ENCODE data around the gene PIM1. TPM values are rescaled to one million over a fixed set of nuclear protein-coding genes. Genes with fewer than 3 reads are reported as not detected.
"Not testable (repeated sequence)": the region's sequence is repeated elsewhere in the genome, so short reads cannot be mapped to it uniquely, and the experiment has no call there.

The PIM1 gene
- polyA plus RNA-seq, 1 experiment = 35.3 TPM

- Histone ChIP-seq H3K4me3 (ENCODE audit: low read depth, low read length) (no peak overlapping the region), H3K27ac (ENCODE audit: low read depth, low read length) (no peak overlapping the region), H3K27me3 (ENCODE audit: control insufficient read depth, insufficient read depth, low read length) (no peaks in the 10 kb centered on the region), H3K9me3 (ENCODE audit: control insufficient read depth, insufficient read depth, low read length) (no peaks in the 10 kb centered on the region)
- POLR2A ChIA-PET = interaction anchor here (0.6 to 0.7 kb wide), 2 partner anchors 10 to 29 kb away, joined by 4 to 5 read pairs; no protein-coding TSS in a partner anchor
- no peak for DNase-seq (ENCODE audit: low read depth, low spot score)
- CTCF ChIA-PET = interaction anchor here (2.5 to 3.5 kb wide), 2 partner anchors 148 to 159 kb away, joined by 6 to 23 read pairs; no protein-coding TSS in a partner anchor
- no peak for TF ChIP-seq CTCF (IDR thresholded peaks at IDR 0.05; ENCODE audit: low read depth, low read length)
Measured at GRCh38 chr6:37177077-37177934, 7.4 kb downstream of the PIM1 start.

GRCh38 chr6:37177935-37178517 lies 8.1 kb downstream of the PIM1 start:
- no peaks in the 10 kb centered on the region for H3K9me3 ChIP-seq (ENCODE audit: control insufficient read depth, insufficient read depth, low read length)
- no peak for TF ChIP-seq CTCF (IDR thresholded peaks at IDR 0.05; ENCODE audit: low read depth, low read length)
- no peak overlapping the region for H3K4me3 ChIP-seq (ENCODE audit: low read depth, low read length)
- POLR2A ChIA-PET = interaction anchor here (0.6 kb wide), 1 partner anchor 30 kb away, joined by 5 read pairs; no protein-coding TSS in a partner anchor
- no peak for DNase-seq (ENCODE audit: low read depth, low spot score)
- CTCF ChIA-PET = interaction anchor here (2.5 to 3.5 kb wide), 2 partner anchors 148 to 159 kb away, joined by 6 to 23 read pairs; no protein-coding TSS in a partner anchor
- H3K27ac ChIP-seq (ENCODE audit: low read depth, low read length) = no peak overlapping the region
- H3K27me3 ChIP-seq (ENCODE audit: control insufficient read depth, insufficient read depth, low read length) = no peaks in the 10 kb centered on the region

GRCh38 chr6:37180075-37180474 lies 10.1 kb downstream of the PIM1 start:
- H3K27ac ChIP-seq (ENCODE audit: low read depth, low read length) = no peak overlapping the region
- no peaks in the 10 kb centered on the region for H3K27me3 ChIP-seq (ENCODE audit: control insufficient read depth, insufficient read depth, low read length)
- no peak overlapping the region for H3K4me3 ChIP-seq (ENCODE audit: low read depth, low read length)
- no peaks in the 10 kb centered on the region; the same call in 1 of the 2 replicates for H3K9me3 ChIP-seq (ENCODE audit: control insufficient read depth, insufficient read depth, low read length)
- TF ChIP-seq CTCF (IDR thresholded peaks at IDR 0.05; ENCODE audit: low read depth, low read length) = no peak
- no peak for DNase-seq (ENCODE audit: low read depth, low spot score)
- CTCF ChIA-PET = no interaction called here
- POLR2A ChIA-PET = no interaction called here

GRCh38 chr6:37180610-37181009 lies 10.7 kb downstream of the PIM1 start:
- POLR2A ChIA-PET; H3K27ac ChIP-seq (ENCODE audit: low read depth, low read length); CTCF ChIA-PET; H3K27me3 ChIP-seq (ENCODE audit: control insufficient read depth, insufficient read depth, low read length); DNase-seq (ENCODE audit: low read depth, low spot score); H3K4me3 ChIP-seq (ENCODE audit: low read depth, low read length); H3K9me3 ChIP-seq (ENCODE audit: control insufficient read depth, insufficient read depth, low read length): not testable (repeated sequence)

- no peak overlapping the region for H3K27ac ChIP-seq (ENCODE audit: low read depth, low read length)
- H3K9me3 ChIP-seq (ENCODE audit: control insufficient read depth, insufficient read depth, low read length) = no peaks in the 10 kb centered on the region; the same call in 1 of the 2 replicates
- H3K27me3 ChIP-seq (ENCODE audit: control insufficient read depth, insufficient read depth, low read length) = no peaks in the 10 kb centered on the region
- TF ChIP-seq CTCF (IDR thresholded peaks at IDR 0.05; ENCODE audit: low read depth, low read length) = no peak
- ChIA-PET CTCF (interaction anchor here (0.7 to 2.0 kb wide), 2 partner anchors 118 to 165 kb away, joined by 3 to 10 read pairs; no protein-coding TSS in a partner anchor), POLR2A (no interaction called here)
- no peak overlapping the region for H3K4me3 ChIP-seq (ENCODE audit: low read depth, low read length)
- no peak for DNase-seq (ENCODE audit: low read depth, low spot score)
Measured at GRCh38 chr6:37182736-37183590, 13.0 kb downstream of the PIM1 start.

- DNase-seq (ENCODE audit: low read depth, low spot score); H3K27ac ChIP-seq (ENCODE audit: low read depth, low read length); H3K9me3 ChIP-seq (ENCODE audit: control insufficient read depth, insufficient read depth, low read length); H3K4me3 ChIP-seq (ENCODE audit: low read depth, low read length); H3K27me3 ChIP-seq (ENCODE audit: control insufficient read depth, insufficient read depth, low read length): not testable (repeated sequence)
- POLR2A ChIA-PET = interaction anchor here (0.7 kb wide), 1 partner anchor 59 kb away, joined by 5 read pairs; no protein-coding TSS in a partner anchor
- CTCF ChIA-PET = interaction anchor here (0.6 to 1.9 kb wide), 7 partner anchors 12 to 379 kb away, joined by 3 to 9 read pairs (median 4); no protein-coding TSS in a partner anchor
Measured at GRCh38 chr6:37185949-37186720, 16.2 kb downstream of the PIM1 start.
